ENCODE measurements around the gene KLF9.

KLF9 gene

GRCh38 chr9:70352802-70353201 is 61.7 kb downstream of the KLF9 start:
- DNase-seq, result no peak

GRCh38 chr9:70352356-70352755 is 62.1 kb downstream of the KLF9 start:
- DNase-seq, result no peak

- no peak for DNase-seq
These were observed 67.4 kb downstream of the KLF9 start for GRCh38 chr9:70347046-70347445.

- DNase-seq, result no peak
These were observed 73.9 kb downstream of the KLF9 start for GRCh38 chr9:70340572-70340971.
